ENCODE data around the gene SRRM1.

DNA sequence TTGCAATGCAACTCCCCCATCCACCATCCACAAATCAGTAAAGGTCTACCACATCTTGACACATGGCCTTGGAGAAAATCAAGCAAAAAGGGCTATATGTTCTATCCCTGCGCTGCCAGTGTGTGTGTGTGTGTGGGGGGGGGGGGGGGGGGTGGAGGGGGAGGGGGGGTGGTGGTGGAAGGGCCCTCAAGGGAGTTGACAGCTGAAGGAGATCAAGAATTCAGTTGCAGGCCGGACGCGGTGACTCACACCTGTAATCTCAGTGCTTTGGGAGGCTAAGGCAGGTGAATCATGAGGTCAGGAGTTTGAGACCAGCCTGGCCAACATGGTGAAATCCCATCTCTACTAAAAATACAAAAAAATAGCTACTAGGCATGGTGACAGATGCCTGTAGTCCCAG, 64.6 kb downstream of the SRRM1 start:
- TF ChIP-seq, protein P1, sequence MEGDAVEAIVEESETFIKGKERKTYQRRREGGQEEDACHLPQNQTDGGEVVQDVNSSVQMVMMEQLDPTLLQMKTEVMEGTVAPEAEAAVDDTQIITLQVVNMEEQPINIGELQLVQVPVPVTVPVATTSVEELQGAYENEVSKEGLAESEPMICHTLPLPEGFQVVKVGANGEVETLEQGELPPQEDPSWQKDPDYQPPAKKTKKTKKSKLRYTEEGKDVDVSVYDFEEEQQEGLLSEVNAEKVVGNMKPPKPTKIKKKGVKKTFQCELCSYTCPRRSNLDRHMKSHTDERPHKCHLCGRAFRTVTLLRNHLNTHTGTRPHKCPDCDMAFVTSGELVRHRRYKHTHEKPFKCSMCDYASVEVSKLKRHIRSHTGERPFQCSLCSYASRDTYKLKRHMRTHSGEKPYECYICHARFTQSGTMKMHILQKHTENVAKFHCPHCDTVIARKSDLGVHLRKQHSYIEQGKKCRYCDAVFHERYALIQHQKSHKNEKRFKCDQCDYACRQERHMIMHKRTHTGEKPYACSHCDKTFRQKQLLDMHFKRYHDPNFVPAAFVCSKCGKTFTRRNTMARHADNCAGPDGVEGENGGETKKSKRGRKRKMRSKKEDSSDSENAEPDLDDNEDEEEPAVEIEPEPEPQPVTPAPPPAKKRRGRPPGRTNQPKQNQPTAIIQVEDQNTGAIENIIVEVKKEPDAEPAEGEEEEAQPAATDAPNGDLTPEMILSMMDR (IDR thresholded peaks at IDR 0.05): no peak
- TF ChIP-seq POLR2A (IDR thresholded peaks at IDR 0.05) (no peak), EP300 (IDR thresholded peaks at IDR 0.05) (no peak)

Measured in sigmoid colon (tissue), 4 donors.